Right lobe of liver (tissue), 4 donors: ENCODE measurements around the gene METTL21A.

Experiments used
- POLR2A ChIP-seq: fragments of 450-650 bp; IDR thresholded peaks from one replicate; pipeline ENCODE4 v1.6.1; 2017; ENCODE audit warnings: antibody characterized with exemption, mild to moderate bottlenecking
- TF ChIP-seq, protein P1 (sequence below), 4 donors: fragments of 200-600 bp in 3 of 4; fragments of 450-650 bp in 1 of 4; IDR thresholded peaks; one replicate each; pipeline versions ENCODE4 v1.5.1 to v1.8.0; 2016 to 2022; ENCODE audit warnings: antibody characterized with exemption in 4 of 4, mild to moderate bottlenecking in 2 of 4
- donor health status: DM: no; HTN: no; CAD: no.
- donor health status: DM: no; HTN: no; CAD: no.
- donor health status: DM: no; HTN: yes; CAD: no.

GRCh38 chr2:207614824-207615223 lies 10.4 kb downstream of the METTL21A start:
- TF ChIP-seq, protein P1, sequence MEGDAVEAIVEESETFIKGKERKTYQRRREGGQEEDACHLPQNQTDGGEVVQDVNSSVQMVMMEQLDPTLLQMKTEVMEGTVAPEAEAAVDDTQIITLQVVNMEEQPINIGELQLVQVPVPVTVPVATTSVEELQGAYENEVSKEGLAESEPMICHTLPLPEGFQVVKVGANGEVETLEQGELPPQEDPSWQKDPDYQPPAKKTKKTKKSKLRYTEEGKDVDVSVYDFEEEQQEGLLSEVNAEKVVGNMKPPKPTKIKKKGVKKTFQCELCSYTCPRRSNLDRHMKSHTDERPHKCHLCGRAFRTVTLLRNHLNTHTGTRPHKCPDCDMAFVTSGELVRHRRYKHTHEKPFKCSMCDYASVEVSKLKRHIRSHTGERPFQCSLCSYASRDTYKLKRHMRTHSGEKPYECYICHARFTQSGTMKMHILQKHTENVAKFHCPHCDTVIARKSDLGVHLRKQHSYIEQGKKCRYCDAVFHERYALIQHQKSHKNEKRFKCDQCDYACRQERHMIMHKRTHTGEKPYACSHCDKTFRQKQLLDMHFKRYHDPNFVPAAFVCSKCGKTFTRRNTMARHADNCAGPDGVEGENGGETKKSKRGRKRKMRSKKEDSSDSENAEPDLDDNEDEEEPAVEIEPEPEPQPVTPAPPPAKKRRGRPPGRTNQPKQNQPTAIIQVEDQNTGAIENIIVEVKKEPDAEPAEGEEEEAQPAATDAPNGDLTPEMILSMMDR (IDR thresholded peaks at IDR 0.05) = no peak
- TF ChIP-seq POLR2A = no peak
